PC-3 (cell line): ENCODE results near the gene GABBR2.

Experiments
- EZH2phosphoT487 ChIP-seq: fragments of 300-600 bp; sonication (generic); IDR thresholded peaks from 2 replicates; pipeline ENCODE4 v1.6.1; 2018; ENCODE audit warnings: mild to moderate bottlenecking, antibody characterized with exemption, low read length, borderline replicate concordance
- TF ChIP-seq, protein P1 (sequence below): fragments of 300-600 bp; sonication (generic); conservative IDR thresholded peaks from 2 replicates; pipeline ENCODE4 v1.5.1; 2017; ENCODE audit warnings: antibody characterized with exemption, low read depth, mild to moderate bottlenecking, low read length

DNA sequence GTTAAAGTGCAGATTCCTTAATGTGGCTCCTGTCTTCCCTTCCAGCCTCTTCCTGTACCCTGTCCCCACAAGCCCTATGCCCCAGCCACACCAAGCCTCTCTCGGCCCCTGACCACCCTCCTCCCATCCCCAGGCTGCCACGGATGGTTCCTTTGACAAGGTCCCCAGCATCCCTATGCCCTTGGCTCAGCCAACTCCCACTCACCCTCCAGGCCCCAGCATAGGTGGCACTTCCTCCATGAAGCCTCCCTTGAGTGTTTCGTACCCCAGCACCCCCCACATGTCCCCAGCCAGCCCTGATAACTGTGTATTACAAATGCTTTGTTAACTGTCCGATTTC lies 337.8 kb downstream of the GABBR2 start:
- TF ChIP-seq, protein P1, sequence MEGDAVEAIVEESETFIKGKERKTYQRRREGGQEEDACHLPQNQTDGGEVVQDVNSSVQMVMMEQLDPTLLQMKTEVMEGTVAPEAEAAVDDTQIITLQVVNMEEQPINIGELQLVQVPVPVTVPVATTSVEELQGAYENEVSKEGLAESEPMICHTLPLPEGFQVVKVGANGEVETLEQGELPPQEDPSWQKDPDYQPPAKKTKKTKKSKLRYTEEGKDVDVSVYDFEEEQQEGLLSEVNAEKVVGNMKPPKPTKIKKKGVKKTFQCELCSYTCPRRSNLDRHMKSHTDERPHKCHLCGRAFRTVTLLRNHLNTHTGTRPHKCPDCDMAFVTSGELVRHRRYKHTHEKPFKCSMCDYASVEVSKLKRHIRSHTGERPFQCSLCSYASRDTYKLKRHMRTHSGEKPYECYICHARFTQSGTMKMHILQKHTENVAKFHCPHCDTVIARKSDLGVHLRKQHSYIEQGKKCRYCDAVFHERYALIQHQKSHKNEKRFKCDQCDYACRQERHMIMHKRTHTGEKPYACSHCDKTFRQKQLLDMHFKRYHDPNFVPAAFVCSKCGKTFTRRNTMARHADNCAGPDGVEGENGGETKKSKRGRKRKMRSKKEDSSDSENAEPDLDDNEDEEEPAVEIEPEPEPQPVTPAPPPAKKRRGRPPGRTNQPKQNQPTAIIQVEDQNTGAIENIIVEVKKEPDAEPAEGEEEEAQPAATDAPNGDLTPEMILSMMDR: no peak
- TF ChIP-seq EZH2phosphoT487: no peak
